OCI-LY3 (cell line): Measurements from ENCODE around the gene C8A.

Experiments
- EZH2phosphoT487 ChIP-seq: fragments of 200-600 bp; shearing (Covaris generic); IDR thresholded peaks from 2 replicates; pipeline ENCODE4 v1.6.1; 2018; ENCODE audit warnings: antibody characterized with exemption, mixed run types, low read depth
- TF ChIP-seq, protein P1 (sequence below): fragments of 200-600, 300-600 bp; sonication (generic); IDR thresholded peaks from 2 replicates; pipeline ENCODE4 v1.5.1; 2014; ENCODE audit warnings: antibody characterized with exemption, low read length, low read depth

GRCh38 chr1:56927171-56927570 lies 72.6 kb downstream of the C8A start:
- TF ChIP-seq, protein P1, sequence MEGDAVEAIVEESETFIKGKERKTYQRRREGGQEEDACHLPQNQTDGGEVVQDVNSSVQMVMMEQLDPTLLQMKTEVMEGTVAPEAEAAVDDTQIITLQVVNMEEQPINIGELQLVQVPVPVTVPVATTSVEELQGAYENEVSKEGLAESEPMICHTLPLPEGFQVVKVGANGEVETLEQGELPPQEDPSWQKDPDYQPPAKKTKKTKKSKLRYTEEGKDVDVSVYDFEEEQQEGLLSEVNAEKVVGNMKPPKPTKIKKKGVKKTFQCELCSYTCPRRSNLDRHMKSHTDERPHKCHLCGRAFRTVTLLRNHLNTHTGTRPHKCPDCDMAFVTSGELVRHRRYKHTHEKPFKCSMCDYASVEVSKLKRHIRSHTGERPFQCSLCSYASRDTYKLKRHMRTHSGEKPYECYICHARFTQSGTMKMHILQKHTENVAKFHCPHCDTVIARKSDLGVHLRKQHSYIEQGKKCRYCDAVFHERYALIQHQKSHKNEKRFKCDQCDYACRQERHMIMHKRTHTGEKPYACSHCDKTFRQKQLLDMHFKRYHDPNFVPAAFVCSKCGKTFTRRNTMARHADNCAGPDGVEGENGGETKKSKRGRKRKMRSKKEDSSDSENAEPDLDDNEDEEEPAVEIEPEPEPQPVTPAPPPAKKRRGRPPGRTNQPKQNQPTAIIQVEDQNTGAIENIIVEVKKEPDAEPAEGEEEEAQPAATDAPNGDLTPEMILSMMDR = no peak
- TF ChIP-seq EZH2phosphoT487 = no peak
